ENCODE measurements around the gene SECISBP2L. TPM values are rescaled to one million over a fixed set of nuclear protein-coding genes. Genes with fewer than 3 reads are reported as not detected.
"Not testable (repeated sequence)": the region's sequence is repeated elsewhere in the genome, so short reads cannot be mapped to it uniquely, and the experiment has no call there.

Gene SECISBP2L
- total and polyA plus RNA-seq, 10 of the 15 experiments (the other 5 are each of a cell fraction or from before 2014, with no cell fraction given), result 1.4 to 24.2 (median 10.4) TPM

- ATAC-seq, result no peak
- H3K9ac ChIP-seq (ENCODE audit: control insufficient read depth, insufficient read depth, low read length), result no peak overlapping the region
- no peak for FAIRE-seq
- 77% methylated on average over 2 of the region's 2 CpGs for WGBS (ENCODE audit: insufficient coverage, insufficient replicate concordance, low lambda C conversion rate, missing lambda C conversion rate)
- H3K9me3 ChIP-seq (replicated peaks; ENCODE audit: control insufficient read depth, insufficient read depth, low read length), result no peaks in the 10 kb centered on the region
- no peak for DNase-seq (ENCODE audit: low read depth, low spot score)
- in situ Hi-C loops (cut with MboI) (no loop called here), intact Hi-C loops (cut with micrococcal nuclease; ENCODE audit: unreplicated experiment) (loop anchor here (2.0 to 5.0 kb wide), 2 partner anchors 63 to 114 kb away; no protein-coding TSS in a partner anchor)
- H3K4me1 ChIP-seq (ENCODE audit: control insufficient read depth, insufficient read depth, low read length), result no peaks in the 10 kb centered on the region
- H2AFZ ChIP-seq (ENCODE audit: control insufficient read depth, low read depth, low read length), result no peak overlapping the region
- no peak overlapping the region for H3K4me3 ChIP-seq
- H3K27me3 ChIP-seq (replicated peaks in 1 of 2; ENCODE audit: control insufficient read depth in 2 of 2, insufficient read depth in 2 of 2, low read length in 1 of 2), result no peaks in the 10 kb centered on the region
- ChIA-PET SMC1A (ENCODE audit: uncharacterized antibody, unreplicated experiment) (interaction anchor here (1.1 to 4.1 kb wide), 15 partner anchors 9 to 616 kb away, joined by 3 to 41 read pairs (median 7); partner anchors contain the start of genes EID1 and SHC4), CTCF (interaction anchor here (0.7 to 8.6 kb wide), 29 partner anchors 9 to 1151 kb away, joined by 3 to 134 read pairs (median 7); partner anchors contain the start of genes EID1 and SHC4), RAD21 (ENCODE audit: unreplicated experiment) (interaction anchor here (0.6 to 3.5 kb wide), 19 partner anchors 9 to 616 kb away, joined by 3 to 36 read pairs (median 6); partner anchors contain the start of genes EID1, FGF7 and SHC4), POLR2A (interaction anchor here (1.3 kb wide), 1 partner anchor 35 kb away, joined by 5 read pairs; no protein-coding TSS in a partner anchor)
- H3K36me3 ChIP-seq (ENCODE audit: control insufficient read depth in 2 of 2, insufficient read depth in 2 of 2, low read length in 1 of 2), result no peaks in the 10 kb centered on the region
- TF ChIP-seq TCF7 (IDR thresholded peaks at IDR 0.05; ENCODE audit: borderline replicate concordance) (no peak), PAX5 (IDR thresholded peaks at IDR 0.05; ENCODE audit: borderline replicate concordance, low read depth, low read length) (no peak), CHD4 (IDR thresholded peaks at IDR 0.05) (no peak)
- H3K79me2 ChIP-seq (ENCODE audit: control insufficient read depth, insufficient read depth, low read length), result no peaks in the 10 kb centered on the region
- H3K27ac ChIP-seq (ENCODE audit: control insufficient read depth, insufficient read depth), result no peak overlapping the region
- no peak overlapping the region for H3K4me2 ChIP-seq (ENCODE audit: control insufficient read depth, insufficient read depth)
- BruUV-seq (replicated peaks), result no TSS peak
- no peaks in the 10 kb centered on the region for H4K20me1 ChIP-seq (ENCODE audit: control insufficient read depth, insufficient read depth)
These were observed 71.4 kb downstream of the SECISBP2L start for GRCh38 chr15:48974882-48975281.

- FAIRE-seq (no peak), DNase-seq (ENCODE audit: low read depth, low spot score) (no peak), ATAC-seq (no peak)
- ChIA-PET CTCF (interaction anchor here (1.0 to 8.6 kb wide), 7 partner anchors 7 to 173 kb away, joined by 3 to 134 read pairs (median 8); partner anchors contain the start of genes EID1 and SHC4), SMC1A (ENCODE audit: uncharacterized antibody, unreplicated experiment) (interaction anchor here (0.6 to 4.1 kb wide), 5 partner anchors 7 to 173 kb away, joined by 4 to 41 read pairs (median 4); partner anchors contain the start of genes EID1 and SHC4), RAD21 (ENCODE audit: unreplicated experiment) (interaction anchor here (0.9 to 3.5 kb wide), 4 partner anchors 27 to 162 kb away, joined by 3 to 36 read pairs (median 3); partner anchors contain the start of genes CEP152 and EID1), POLR2A (no interaction called here)
- Histone ChIP-seq H3K4me2 (ENCODE audit: control insufficient read depth, insufficient read depth) (no peak overlapping the region), H3K27me3 (replicated peaks in 1 of 2; ENCODE audit: control insufficient read depth in 2 of 2, insufficient read depth in 2 of 2, low read length in 1 of 2) (no peaks in the 10 kb centered on the region), H3K4me1 (ENCODE audit: control insufficient read depth, insufficient read depth, low read length) (no peaks in the 10 kb centered on the region), H3K79me2 (ENCODE audit: control insufficient read depth, insufficient read depth, low read length) (no peaks in the 10 kb centered on the region), H3K36me3 (ENCODE audit: control insufficient read depth in 2 of 2, insufficient read depth in 2 of 2, low read length in 1 of 2) (no peaks in the 10 kb centered on the region), H3K27ac (ENCODE audit: control insufficient read depth, insufficient read depth) (no peak overlapping the region), H4K20me1 (ENCODE audit: control insufficient read depth, insufficient read depth) (no peaks in the 10 kb centered on the region), H3K9ac (ENCODE audit: control insufficient read depth, insufficient read depth, low read length) (no peak overlapping the region), H3K4me3 (no peak overlapping the region), H2AFZ (ENCODE audit: control insufficient read depth, low read depth, low read length) (no peak overlapping the region), H3K9me3 (replicated peaks; ENCODE audit: control insufficient read depth, insufficient read depth, low read length) (no peaks in the 10 kb centered on the region; the same call in 2 of the 3 replicates)
- TF ChIP-seq TBL1XR1 (IDR thresholded peaks at IDR 0.05; ENCODE audit: low read depth, low read length), result no peak
- in situ Hi-C loops (cut with MboI) (no loop called here), intact Hi-C loops (cut with micrococcal nuclease; ENCODE audit: unreplicated experiment) (loop anchor here (5.0 kb wide), 1 partner anchor 61 kb away; no protein-coding TSS in a partner anchor)
- no TSS peak for BruUV-seq (replicated peaks)
- 75% methylated on average over 35 of the region's 35 CpGs for WGBS (ENCODE audit: insufficient coverage, insufficient replicate concordance, low lambda C conversion rate, missing lambda C conversion rate)
These were observed 73.3 kb downstream of the SECISBP2L start for GRCh38 chr15:48972750-48973503.

- H3K79me2 ChIP-seq (ENCODE audit: control insufficient read depth, insufficient read depth, low read length); H2AFZ ChIP-seq (ENCODE audit: control insufficient read depth, low read depth, low read length); H3K9me3 ChIP-seq (replicated peaks; ENCODE audit: control insufficient read depth, insufficient read depth, low read length); H3K4me3 ChIP-seq; in situ Hi-C loops (cut with MboI); FAIRE-seq; H3K27ac ChIP-seq (ENCODE audit: control insufficient read depth, insufficient read depth); H3K4me1 ChIP-seq (ENCODE audit: control insufficient read depth, insufficient read depth, low read length); H3K27me3 ChIP-seq (replicated peaks in 1 of 2; ENCODE audit: control insufficient read depth in 2 of 2, insufficient read depth in 2 of 2, low read length in 1 of 2); H3K36me3 ChIP-seq (ENCODE audit: control insufficient read depth in 2 of 2, insufficient read depth in 2 of 2, low read length in 1 of 2); H3K9ac ChIP-seq (ENCODE audit: control insufficient read depth, insufficient read depth, low read length); H3K4me2 ChIP-seq (ENCODE audit: control insufficient read depth, insufficient read depth); ATAC-seq; DNase-seq (ENCODE audit: low read depth, low spot score); BruUV-seq (replicated peaks); H4K20me1 ChIP-seq (ENCODE audit: control insufficient read depth, insufficient read depth); RAD21 ChIA-PET (ENCODE audit: unreplicated experiment); SMC1A ChIA-PET (ENCODE audit: uncharacterized antibody, unreplicated experiment): not testable (repeated sequence)
- ChIA-PET POLR2A (interaction anchor here (0.6 kb wide), 1 partner anchor 548 kb away, joined by 5 read pairs; no protein-coding TSS in a partner anchor), CTCF (interaction anchor here (8.6 kb wide), 1 partner anchor 107 kb away, joined by 134 read pairs; no protein-coding TSS in a partner anchor)
- intact Hi-C loops (cut with micrococcal nuclease; ENCODE audit: unreplicated experiment), result loop anchor here (5.0 kb wide), 1 partner anchor 59 kb away; no protein-coding TSS in a partner anchor
- 0% methylated on average over 1 of the region's 1 CpG for WGBS (ENCODE audit: insufficient coverage, insufficient replicate concordance, low lambda C conversion rate, missing lambda C conversion rate)
These were observed 75.3 kb downstream of the SECISBP2L start for GRCh38 chr15:48970926-48971325.

Data from GM12878 (cell line).